C4-2B (cell line): ENCODE results near the gene FBXW11.

Experiments used
- CTCF ChIP-seq: fragments of 450-650 bp; conservative IDR thresholded peaks from 2 replicates; pipeline ENCODE4 v1.5.1; 2017; ENCODE audit warnings: mild to moderate bottlenecking
- ZFX ChIP-seq: fragments of 450-650 bp; IDR thresholded peaks from 2 replicates; pipeline ENCODE4 v1.6.1; 2017

- TF ChIP-seq CTCF (no peak), ZFX (no peak)
Measured at GRCh38 chr5:171832775-171833174, 173.7 kb downstream of the FBXW11 start.
